ENCODE measurements around the gene S1PR1. TPM values are rescaled to one million over a fixed set of nuclear protein-coding genes. Genes with fewer than 3 reads are reported as not detected.

Gene S1PR1
- polyA plus RNA-seq (2012; ENCODE audit: insufficient read length, low read depth), result not detected

- TF ChIP-seq REST (IDR thresholded peaks at IDR 0.05; ENCODE audit: insufficient read depth in 1 of 2, low read depth in 2 of 2, low read length in 2 of 2) (no peak), SIN3A (IDR thresholded peaks at IDR 0.05; ENCODE audit: borderline replicate concordance, insufficient read depth, low read length) (no peak), FOXP2 (optimal IDR thresholded peaks at IDR 0.05; ENCODE audit: borderline replicate concordance, extremely low read depth, extremely low read length, insufficient read depth) (no peak), TAF1 (IDR thresholded peaks at IDR 0.05; ENCODE audit: borderline replicate concordance, insufficient read depth, low read length) (no peak), POLR2AphosphoS5 (IDR thresholded peaks at IDR 0.05; ENCODE audit: low read depth, low read length) (no peak)
These were observed at the start of gene S1PR1 for GRCh38 chr1:101236516-101237228. TSS of gene S1PR1 (plus strand) at chr1:101237019. CDS start at chr1:101238985, 1,966 bp downstream.

- no peak for TF ChIP-seq FOXP2 (optimal IDR thresholded peaks at IDR 0.05; ENCODE audit: borderline replicate concordance, extremely low read depth, extremely low read length, insufficient read depth)
- TF ChIP-seq TAF1 (IDR thresholded peaks at IDR 0.05; ENCODE audit: borderline replicate concordance, insufficient read depth, low read length), result no peak
- TF ChIP-seq SIN3A (IDR thresholded peaks at IDR 0.05; ENCODE audit: borderline replicate concordance, insufficient read depth, low read length), result no peak
- no peak for TF ChIP-seq POLR2AphosphoS5 (IDR thresholded peaks at IDR 0.05; ENCODE audit: low read depth, low read length)
These were observed 49.5 kb upstream of the S1PR1 start for GRCh38 chr1:101187297-101187696.

- TF ChIP-seq FOXP2 (optimal IDR thresholded peaks at IDR 0.05; ENCODE audit: borderline replicate concordance, extremely low read depth, extremely low read length, insufficient read depth), result no peak
- TF ChIP-seq REST (IDR thresholded peaks at IDR 0.05; ENCODE audit: insufficient read depth in 1 of 2, low read depth in 2 of 2, low read length in 2 of 2), result no peak
These were observed 48.5 kb upstream of the S1PR1 start for GRCh38 chr1:101188331-101188730.

GRCh38 chr1:101190441-101190840 lies 46.4 kb upstream of the S1PR1 start:
- no peak for TF ChIP-seq REST (IDR thresholded peaks at IDR 0.05; ENCODE audit: insufficient read depth in 1 of 2, low read depth in 2 of 2, low read length in 2 of 2)

GRCh38 chr1:101191049-101191448 lies 45.8 kb upstream of the S1PR1 start:
- TF ChIP-seq REST (IDR thresholded peaks at IDR 0.05; ENCODE audit: insufficient read depth in 1 of 2, low read depth in 2 of 2, low read length in 2 of 2) (no peak), SIN3A (IDR thresholded peaks at IDR 0.05; ENCODE audit: borderline replicate concordance, insufficient read depth, low read length) (no peak), POLR2AphosphoS5 (IDR thresholded peaks at IDR 0.05; ENCODE audit: low read depth, low read length) (no peak), FOXP2 (optimal IDR thresholded peaks at IDR 0.05; ENCODE audit: borderline replicate concordance, extremely low read depth, extremely low read length, insufficient read depth) (no peak), TAF1 (IDR thresholded peaks at IDR 0.05; ENCODE audit: borderline replicate concordance, insufficient read depth, low read length) (no peak)
